CD1c-positive myeloid dendritic cell (primary cell): Measurements from ENCODE around the gene SUPT6H.

Source experiments
- DNase-seq: peaks from one replicate; pipeline ENCODE4 v3.0.0-alpha.2; 2016; ENCODE audit errors: extremely low spot score

Gene SUPT6H

GRCh38 chr17:28702026-28702751, 40.2 kb downstream of the SUPT6H start:
- no peak for DNase-seq

- no peak for DNase-seq
Observed at GRCh38 chr17:28702752-28703150, 40.7 kb downstream of the SUPT6H start.

GRCh38 chr17:28703552-28704218, 41.7 kb downstream of the SUPT6H start:
- DNase-seq = no peak

- DNase-seq = no peak
Observed at GRCh38 chr17:28704219-28704858, 42.3 kb downstream of the SUPT6H start.

GRCh38 chr17:28705074-28705659, 43.2 kb downstream of the SUPT6H start:
- no peak for DNase-seq

GRCh38 chr17:28705728-28706334, 43.8 kb downstream of the SUPT6H start:
- DNase-seq = no peak

GRCh38 chr17:28706471-28707338, 44.7 kb downstream of the SUPT6H start:
- DNase-seq = no peak

- no peak for DNase-seq
Observed at GRCh38 chr17:28707339-28707720, 45.3 kb downstream of the SUPT6H start.

GRCh38 chr17:28710861-28711722, 49.1 kb downstream of the SUPT6H start:
- peak; percentile 83 for DNase-seq

GRCh38 chr17:28711723-28712031, 49.7 kb downstream of the SUPT6H start, which contains the start of gene PROCA1:
Gene PROCA1 (minus strand): TSS chr17:28711888. CDS start chr17:28711660, 228 bp downstream.
- no peak for DNase-seq

- DNase-seq = peak; percentile 89
Observed at GRCh38 chr17:28712032-28712704, 50.2 kb downstream of the SUPT6H start.

- DNase-seq = no peak
Observed at GRCh38 chr17:28712705-28713415, 50.9 kb downstream of the SUPT6H start.

- DNase-seq = no peak
Observed at GRCh38 chr17:28714281-28714680, 52.3 kb downstream of the SUPT6H start.

GRCh38 chr17:28715217-28715616, 53.2 kb downstream of the SUPT6H start:
- no peak for DNase-seq

- no peak for DNase-seq
Observed at GRCh38 chr17:28716740-28717577, 55.0 kb downstream of the SUPT6H start.

GRCh38 chr17:28717578-28718332, 55.8 kb downstream of the SUPT6H start, which contains the start of gene RAB34:
Gene RAB34 (minus strand): TSS chr17:28717868. CDS start chr17:28717266, 602 bp downstream.
- DNase-seq = peak; percentile 55

- no peak for DNase-seq
Observed at GRCh38 chr17:28718333-28719020, 56.5 kb downstream of the SUPT6H start.
